Prostate gland (tissue), 2 donors: Measurements from ENCODE around the gene TTYH3. TPM values are rescaled to one million over a fixed set of nuclear protein-coding genes. Genes with fewer than 3 reads are reported as not detected.

Experiments used
- DNase-seq: peaks from one replicate; pipeline ENCODE4 v3.0.0-alpha.2; 2019; ENCODE audit warnings: low spot score
- H3K27ac ChIP-seq, 2 donors: fragments of 200-600 bp; sonication (generic); 2 replicates each; pipeline ENCODE4 v1.5.1; 2017 to 2019
- H3K27me3 ChIP-seq: fragments of 200-600 bp; sonication (generic); replicated peaks from 2 replicates; pipeline ENCODE4 v1.5.1; 2019; ENCODE audit not compliant: insufficient read depth
- H3K36me3 ChIP-seq, 2 donors: fragments of 200-600 bp; sonication (generic); 1 replicate in 1 of 2; 2 replicates in 1 of 2; pipeline versions ENCODE4 v1.5.1 to v1.8.1; 2017 to 2019
- H3K4me1 ChIP-seq: fragments of 200-600 bp; sonication (generic); replicated peaks from 2 replicates; pipeline ENCODE4 v1.5.1; 2019
- H3K4me3 ChIP-seq, 2 donors: fragments of 200-600 bp; sonication (generic); 2 replicates each; pipeline ENCODE4 v1.5.1; 2017 to 2019
- H3K9me3 ChIP-seq: fragments of 200-600 bp; sonication (generic); 2 replicates; pipeline ENCODE4 v1.5.1; 2017
- CTCF ChIP-seq, 4 experiments: fragments of 200-600 bp in 2 of 4; fragments of 450-650 bp in 2 of 4; sonication (generic) in 2 of 4; IDR thresholded peaks; 1 replicate in 3 of 4; 2 replicates in 1 of 4; pipeline ENCODE4 v1.5.1; 2016 to 2019; ENCODE audit warnings: antibody characterized with exemption in 4 of 4, mild to moderate bottlenecking in 2 of 4, moderate library complexity in 2 of 4
- POLR2A ChIP-seq: fragments of 450-650 bp; IDR thresholded peaks from one replicate; pipeline ENCODE4 v1.6.1; 2016; ENCODE audit warnings: antibody characterized with exemption, mild to moderate bottlenecking
- POLR2AphosphoS5 ChIP-seq: sonication (generic); formaldehyde crosslinking; IDR thresholded peaks from one replicate; pipeline ENCODE4 v1.6.1; 2017; ENCODE audit warnings: antibody characterized with exemption
- WGBS: methylation state at CpG from one replicate; pipeline ENCODE4 v1.1.5; 2018; 5-methylcytosine and 5-hydroxymethylcytosine counted together
- intact Hi-C: fragments of 100-400 bp; cut with DNase I; formaldehyde crosslinking; loops from one replicate; pipeline ENCODE4 v1.14.2; 2022
- total RNA-seq, 2 donors: library from RNA; depleted of rRNA; stranded (reverse); fragments of >200 nt; gene quantifications; one replicate each; pipeline ENCODE4 v1.1.0, GENCODE V29; 2016

TTYH3 gene
- total RNA-seq, 2 donors from 2014 or later, result 30.1 to 76.2 TPM

- peaks cover 8% of the 10 kb centered on the region for H3K27me3 ChIP-seq
- no peaks in the 10 kb centered on the region for H3K36me3 ChIP-seq
- no peak for TF ChIP-seq POLR2A
- H3K27ac ChIP-seq, result no peak overlapping the region
- intact Hi-C loops, result no loop called here
- no peaks in the 10 kb centered on the region for H3K9me3 ChIP-seq
- no peaks in the 10 kb centered on the region for H3K4me1 ChIP-seq
- no peak overlapping the region for H3K4me3 ChIP-seq
- no peak for DNase-seq
- WGBS, result 57% methylated on average over 14 of the region's 17 CpGs
Observed at GRCh38 chr7:2687338-2687869, 55.6 kb downstream of the TTYH3 start.

- intact Hi-C loops, result no loop called here
Observed at GRCh38 chr7:2687881-2688318, 56.1 kb downstream of the TTYH3 start, which contains the start of gene AMZ1. Gene AMZ1 (plus strand): TSS chr7:2688202. CDS start chr7:2700452, 12,250 bp downstream.

GRCh38 chr7:2688409-2689342 lies 56.9 kb downstream of the TTYH3 start:
- no peak for DNase-seq
- H3K27me3 ChIP-seq, result peaks cover 8% of the 10 kb centered on the region
- no peaks in the 10 kb centered on the region for H3K36me3 ChIP-seq
- 15% methylated on average over 39 of the region's 62 CpGs for WGBS
- intact Hi-C loops, result no loop called here
- no peaks in the 10 kb centered on the region for H3K4me1 ChIP-seq
- no peak overlapping the region for H3K27ac ChIP-seq
- TF ChIP-seq CTCF (IDR thresholded peaks at IDR 0.05), result no peak
- TF ChIP-seq POLR2A, result no peak
- no peak for TF ChIP-seq POLR2AphosphoS5
- H3K9me3 ChIP-seq, result no peaks in the 10 kb centered on the region
- H3K4me3 ChIP-seq, result peak overlapping the region in 1 of 2 donors; percentile 28

More at GRCh38 chr7:2687881-2688318, 56.1 kb downstream of the TTYH3 start, which contains the start of gene AMZ1:
- WGBS, result 14% methylated on average over 9 of the region's 41 CpGs
- TF ChIP-seq POLR2AphosphoS5 (no peak), POLR2A (no peak), CTCF (IDR thresholded peaks at IDR 0.05) (no peak)
- Histone ChIP-seq H3K27me3 (peaks cover 8% of the 10 kb centered on the region), H3K4me3 (peak within 1 kb of the TSS in 1 of 2 donors; percentile 28), H3K4me1 (no peaks in the 10 kb centered on the region), H3K9me3 (no peaks in the 10 kb centered on the region), H3K36me3 (no peaks in the 10 kb centered on the region), H3K27ac (no peak within 1 kb of the TSS)
- no peak for DNase-seq

- 77% methylated on average over 16 of the region's 16 CpGs for WGBS
- TF ChIP-seq POLR2AphosphoS5 (no peak), POLR2A (no peak), CTCF (IDR thresholded peaks at IDR 0.05) (no peak)
- intact Hi-C loops, result no loop called here
- H3K9me3 ChIP-seq, result no peaks in the 10 kb centered on the region
- no peak overlapping the region for H3K27ac ChIP-seq
- H3K36me3 ChIP-seq, result no peaks in the 10 kb centered on the region
- no peaks in the 10 kb centered on the region for H3K4me1 ChIP-seq
- H3K4me3 ChIP-seq, result no peak overlapping the region
- H3K27me3 ChIP-seq, result peaks cover 8% of the 10 kb centered on the region
- no peak for DNase-seq
Observed at GRCh38 chr7:2689343-2689847, 57.6 kb downstream of the TTYH3 start.

GRCh38 chr7:2689951-2690705 lies 58.3 kb downstream of the TTYH3 start:
- TF ChIP-seq POLR2AphosphoS5 (no peak), POLR2A (no peak), CTCF (IDR thresholded peaks at IDR 0.05) (no peak)
- DNase-seq, result no peak
- 75% methylated on average over 21 of the region's 23 CpGs for WGBS
- Histone ChIP-seq H3K9me3 (no peaks in the 10 kb centered on the region), H3K27ac (no peak overlapping the region), H3K36me3 (no peaks in the 10 kb centered on the region), H3K27me3 (peaks cover 8% of the 10 kb centered on the region), H3K4me1 (no peaks in the 10 kb centered on the region), H3K4me3 (no peak overlapping the region)
- intact Hi-C loops, result no loop called here
